Activated naive CD8-positive, alpha-beta T cell (primary cell): Measurements from ENCODE around the gene TGFB2.

ENCODE experiments used
- H3K27ac Mint-ChIP-seq: one replicate; pipeline ENCODE4 v1.8.0; 2021; ENCODE audit warnings: mixed read lengths
- H3K27me3 Mint-ChIP-seq: one replicate; pipeline ENCODE4 v1.8.0; 2021; ENCODE audit warnings: mixed read lengths
- H3K36me3 Mint-ChIP-seq: one replicate; pipeline ENCODE4 v1.8.0; 2021; ENCODE audit warnings: mixed read lengths
- H3K4me1 Mint-ChIP-seq: one replicate; pipeline ENCODE4 v1.8.0; 2021; ENCODE audit warnings: low read depth, mixed read lengths
- H3K4me3 Mint-ChIP-seq: one replicate; pipeline ENCODE4 v1.8.0; 2021; ENCODE audit warnings: mild to moderate bottlenecking, mixed read lengths
- H3K9me3 Mint-ChIP-seq: one replicate; pipeline ENCODE4 v1.8.0; 2021; ENCODE audit warnings: low read depth, mixed read lengths

TGFB2 gene

DNA sequence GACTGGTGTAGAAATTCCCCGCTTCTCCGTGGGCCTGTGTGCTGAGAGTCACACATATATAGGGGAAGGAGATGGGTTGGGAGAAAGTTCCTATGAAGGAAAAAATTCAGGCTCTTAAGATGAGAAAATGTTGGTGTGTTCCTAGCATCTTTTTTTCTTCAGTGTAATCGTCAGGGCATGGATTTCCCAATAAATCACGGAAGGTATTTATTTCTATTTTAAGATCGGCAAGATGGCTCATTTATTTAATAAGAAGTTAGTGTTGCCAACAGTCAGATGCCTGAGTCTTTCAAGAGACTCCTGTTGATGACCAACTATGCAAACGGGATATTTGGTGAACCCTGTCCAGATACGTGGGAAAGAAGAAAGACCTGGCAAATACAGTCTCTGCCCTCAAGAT is 58.2 kb downstream of the TGFB2 start:
- H3K27ac Mint-ChIP-seq: no peak overlapping the region
- H3K36me3 Mint-ChIP-seq: no peaks in the 10 kb centered on the region
- no peaks in the 10 kb centered on the region for H3K9me3 Mint-ChIP-seq
- H3K4me3 Mint-ChIP-seq: no peak overlapping the region
- no peaks in the 10 kb centered on the region for H3K4me1 Mint-ChIP-seq
- no peaks in the 10 kb centered on the region for H3K27me3 Mint-ChIP-seq

DNA sequence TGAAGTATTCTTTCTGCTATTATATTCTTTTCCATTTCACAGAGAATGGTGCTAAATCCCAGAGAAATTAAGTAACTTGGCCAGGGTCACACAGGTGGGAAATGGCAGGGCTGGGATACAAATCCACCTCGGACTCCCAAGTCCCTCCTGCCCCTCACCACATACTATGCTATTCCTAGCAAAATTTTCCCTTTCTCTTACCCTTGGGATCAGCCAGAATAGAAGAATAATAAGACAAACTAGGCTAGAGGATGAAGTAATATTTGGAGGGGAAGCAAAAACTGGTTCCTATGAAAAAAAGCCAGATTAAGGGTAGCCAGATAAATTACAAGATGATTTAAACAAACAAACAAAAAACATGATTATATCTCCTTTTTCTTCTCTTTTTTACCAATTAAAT is 62.5 kb downstream of the TGFB2 start:
- no peaks in the 10 kb centered on the region for H3K27me3 Mint-ChIP-seq
- H3K36me3 Mint-ChIP-seq: no peaks in the 10 kb centered on the region
- no peak overlapping the region for H3K27ac Mint-ChIP-seq
- H3K4me3 Mint-ChIP-seq: no peak overlapping the region
- H3K9me3 Mint-ChIP-seq: no peaks in the 10 kb centered on the region
- no peaks in the 10 kb centered on the region for H3K4me1 Mint-ChIP-seq

DNA sequence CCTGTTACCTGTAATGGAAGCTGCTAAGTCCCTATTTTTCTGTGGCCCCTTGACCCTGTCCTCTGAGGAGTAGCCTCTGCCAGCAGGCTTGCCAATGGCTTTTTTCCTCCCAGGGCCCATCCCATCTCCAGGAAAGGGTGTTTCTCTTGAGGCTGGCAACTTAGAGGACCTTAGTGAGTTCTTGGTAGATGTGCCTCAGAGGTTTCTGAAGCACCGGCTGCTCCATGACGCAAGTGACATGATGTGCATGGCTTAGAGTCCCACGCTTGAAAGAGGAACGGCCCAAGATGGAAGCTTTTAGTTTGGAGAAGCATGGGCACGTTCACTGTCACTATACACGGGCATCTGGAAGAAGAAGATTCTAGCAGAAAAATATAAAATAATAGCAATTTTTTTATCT is 63.0 kb downstream of the TGFB2 start:
- Mint-ChIP-seq H3K9me3 (no peaks in the 10 kb centered on the region), H3K27me3 (no peaks in the 10 kb centered on the region), H3K4me3 (no peak overlapping the region), H3K36me3 (no peaks in the 10 kb centered on the region), H3K27ac (no peak overlapping the region), H3K4me1 (no peaks in the 10 kb centered on the region)

DNA sequence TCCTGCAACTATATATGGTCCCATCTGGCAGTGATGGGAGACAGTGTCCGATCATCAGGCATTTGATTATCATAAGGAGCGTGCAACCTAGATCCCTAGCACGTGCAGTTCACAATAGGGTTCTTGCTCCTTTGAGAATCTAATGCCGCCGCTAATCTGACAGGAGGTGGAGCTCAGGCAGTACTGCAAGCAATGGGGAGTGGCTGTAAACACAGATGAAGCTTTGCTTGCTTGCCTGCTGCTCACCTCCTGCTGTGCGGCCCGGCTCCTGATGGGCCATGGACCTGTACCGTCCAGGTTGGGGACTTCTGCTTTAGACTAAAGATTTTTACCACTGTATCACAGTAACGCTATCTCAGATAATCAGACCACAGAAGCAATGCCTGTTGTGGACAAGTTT is 63.8 kb downstream of the TGFB2 start:
- Mint-ChIP-seq H3K36me3 (no peaks in the 10 kb centered on the region), H3K27me3 (no peaks in the 10 kb centered on the region), H3K27ac (no peak overlapping the region), H3K4me3 (no peak overlapping the region), H3K9me3 (no peaks in the 10 kb centered on the region), H3K4me1 (no peaks in the 10 kb centered on the region)

DNA sequence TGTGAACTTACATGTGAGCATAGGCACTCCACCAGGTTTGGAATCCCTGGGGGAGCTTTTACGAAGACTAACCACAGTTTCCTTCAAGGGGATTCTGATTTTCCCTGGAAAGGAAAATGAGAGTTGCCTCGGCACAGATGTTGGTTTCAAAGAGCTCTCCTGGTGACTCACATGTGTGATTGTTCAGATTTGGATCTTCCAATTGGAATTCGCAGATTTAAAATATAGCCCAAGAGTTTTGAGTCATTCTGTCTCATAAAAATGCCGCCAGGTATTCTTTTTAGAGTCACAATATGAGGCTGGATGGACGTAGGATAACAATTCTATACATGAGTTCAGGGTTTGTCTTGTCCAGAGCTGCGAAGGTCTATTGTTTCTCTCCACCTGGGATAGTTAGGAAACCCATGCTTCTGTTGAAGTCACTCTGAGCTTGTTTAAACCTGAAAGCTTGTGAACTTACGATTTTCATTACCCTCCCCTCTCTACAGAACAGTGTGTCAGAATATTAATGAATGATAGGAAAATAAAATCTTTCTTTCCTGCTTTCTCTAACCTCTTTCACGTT is 64.9 kb downstream of the TGFB2 start:
- H3K4me1 Mint-ChIP-seq: no peaks in the 10 kb centered on the region
- no peaks in the 10 kb centered on the region for H3K36me3 Mint-ChIP-seq
- H3K27ac Mint-ChIP-seq: no peak overlapping the region
- H3K4me3 Mint-ChIP-seq: no peak overlapping the region
- H3K9me3 Mint-ChIP-seq: no peaks in the 10 kb centered on the region
- no peaks in the 10 kb centered on the region for H3K27me3 Mint-ChIP-seq

DNA sequence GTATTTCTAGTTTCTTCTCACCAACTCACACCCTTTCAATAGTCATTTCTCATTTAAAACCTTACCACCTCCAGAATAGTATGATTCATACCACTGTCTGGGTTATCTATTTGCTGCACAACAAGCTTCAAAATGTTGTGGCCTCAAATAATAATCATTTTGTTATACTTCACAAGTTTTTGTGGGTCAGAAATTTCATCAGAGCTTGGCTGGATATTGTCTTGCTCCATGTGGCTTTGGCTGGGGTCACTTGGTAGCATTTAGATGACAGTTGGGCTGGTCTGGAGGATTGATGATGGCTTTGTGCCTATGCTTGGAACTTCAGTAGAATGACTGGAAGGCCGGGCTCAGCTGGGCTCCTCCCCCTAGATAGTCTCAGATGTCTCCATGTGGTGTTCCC is 66.0 kb downstream of the TGFB2 start:
- H3K36me3 Mint-ChIP-seq: no peaks in the 10 kb centered on the region
- H3K4me3 Mint-ChIP-seq: no peak overlapping the region
- H3K9me3 Mint-ChIP-seq: no peaks in the 10 kb centered on the region
- H3K27ac Mint-ChIP-seq: no peak overlapping the region
- H3K4me1 Mint-ChIP-seq: no peaks in the 10 kb centered on the region
- no peaks in the 10 kb centered on the region for H3K27me3 Mint-ChIP-seq

DNA sequence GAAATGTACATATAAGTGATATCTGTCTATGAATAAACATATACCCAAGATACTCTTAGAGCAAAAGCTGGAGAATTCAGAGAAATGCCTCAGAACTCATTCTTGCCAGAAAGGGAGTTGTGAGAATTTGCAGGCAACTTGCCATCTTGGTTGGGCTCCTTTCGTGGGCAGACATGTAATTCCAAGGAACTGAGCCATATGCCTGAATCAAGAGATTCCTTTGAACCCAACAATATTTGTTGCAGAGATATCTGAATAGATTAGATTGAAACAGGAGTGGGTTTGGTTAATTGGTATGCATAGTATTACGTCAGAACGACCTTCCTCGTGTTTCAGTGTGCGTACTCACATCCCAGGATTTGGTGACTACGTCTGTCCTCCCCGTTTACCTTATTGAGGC is 67.0 kb downstream of the TGFB2 start:
- Mint-ChIP-seq H3K4me3 (no peak overlapping the region), H3K9me3 (no peaks in the 10 kb centered on the region), H3K4me1 (no peaks in the 10 kb centered on the region), H3K27me3 (no peaks in the 10 kb centered on the region), H3K36me3 (no peaks in the 10 kb centered on the region), H3K27ac (no peak overlapping the region)

DNA sequence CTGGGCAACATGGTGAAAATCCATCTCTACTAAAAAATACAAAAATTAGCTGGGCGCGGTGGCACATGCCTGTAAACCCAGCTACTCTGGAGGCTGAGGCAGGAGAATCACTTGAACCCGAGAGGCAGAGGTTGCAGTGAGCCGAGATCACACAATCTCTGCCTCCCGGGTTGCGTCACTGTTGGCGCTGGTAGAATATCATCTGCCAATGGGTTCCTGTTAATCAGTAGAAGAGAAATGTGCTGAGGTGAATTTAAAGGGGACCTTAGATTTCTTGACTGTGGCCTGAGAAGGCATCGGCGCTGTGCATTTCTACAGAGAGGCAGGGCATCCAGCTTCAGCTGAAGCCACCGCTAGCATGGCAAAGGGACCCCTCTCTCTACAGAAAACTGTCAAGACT is 68.0 kb downstream of the TGFB2 start:
- no peak overlapping the region for H3K27ac Mint-ChIP-seq
- H3K9me3 Mint-ChIP-seq: no peaks in the 10 kb centered on the region
- no peaks in the 10 kb centered on the region for H3K27me3 Mint-ChIP-seq
- no peaks in the 10 kb centered on the region for H3K36me3 Mint-ChIP-seq
- no peak overlapping the region for H3K4me3 Mint-ChIP-seq
- H3K4me1 Mint-ChIP-seq: no peaks in the 10 kb centered on the region

DNA sequence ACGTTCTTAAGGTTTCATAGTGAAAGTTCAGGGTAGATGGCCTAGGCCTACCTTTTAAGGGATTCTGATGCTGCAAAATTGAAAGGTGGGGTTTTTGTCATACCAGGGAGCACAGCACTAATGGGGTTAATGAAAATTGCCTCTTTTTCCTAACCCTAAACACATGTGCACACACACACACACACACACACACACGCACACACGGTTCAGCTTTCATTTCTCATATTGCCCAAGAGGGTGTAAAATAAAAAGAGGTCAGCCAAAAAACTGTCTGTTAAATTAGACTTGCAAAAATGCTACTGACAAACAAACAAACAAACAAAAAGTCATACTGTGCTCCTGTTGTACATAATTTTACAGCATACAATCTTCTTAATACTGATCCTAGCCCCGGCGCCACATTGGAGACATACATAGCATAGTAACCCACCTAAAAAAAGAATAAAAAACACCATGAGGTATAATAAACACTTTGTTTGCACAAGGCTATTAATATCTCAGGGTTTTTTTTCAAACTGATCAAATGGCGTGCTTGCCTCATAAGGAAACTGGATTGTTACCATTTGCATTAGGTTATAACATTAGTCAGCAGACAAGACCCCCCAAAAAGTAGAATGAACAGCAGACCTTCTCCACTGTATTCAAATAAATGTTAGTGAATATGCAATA is 69.1 kb downstream of the TGFB2 start:
- Mint-ChIP-seq H3K4me1 (no peaks in the 10 kb centered on the region), H3K27me3 (no peaks in the 10 kb centered on the region), H3K36me3 (no peaks in the 10 kb centered on the region), H3K27ac (no peak overlapping the region), H3K9me3 (peaks cover 2% of the 10 kb centered on the region), H3K4me3 (no peak overlapping the region)

DNA sequence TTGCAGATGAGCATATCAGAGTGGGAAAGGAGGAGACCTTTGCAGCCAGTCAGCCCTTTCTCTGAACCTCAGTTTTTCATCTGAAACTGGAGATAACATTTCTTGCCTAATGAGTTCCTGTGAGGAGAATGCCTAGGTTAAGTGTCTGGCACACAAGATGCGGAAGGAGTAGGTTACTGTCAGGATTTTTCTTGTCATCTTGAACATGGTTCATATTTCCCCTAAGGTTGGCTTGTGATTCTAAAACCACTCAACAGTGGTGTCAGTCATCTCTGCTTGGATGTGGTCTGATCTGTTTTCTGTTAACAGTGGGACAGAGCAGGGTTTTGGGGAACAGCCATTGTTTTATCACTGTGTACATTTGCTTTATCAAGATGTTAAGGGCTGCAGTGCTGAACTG is 70.6 kb downstream of the TGFB2 start:
- Mint-ChIP-seq H3K4me3 (no peak overlapping the region), H3K27ac (no peak overlapping the region), H3K4me1 (no peaks in the 10 kb centered on the region), H3K9me3 (peaks cover 4% of the 10 kb centered on the region), H3K36me3 (no peaks in the 10 kb centered on the region), H3K27me3 (no peaks in the 10 kb centered on the region)

DNA sequence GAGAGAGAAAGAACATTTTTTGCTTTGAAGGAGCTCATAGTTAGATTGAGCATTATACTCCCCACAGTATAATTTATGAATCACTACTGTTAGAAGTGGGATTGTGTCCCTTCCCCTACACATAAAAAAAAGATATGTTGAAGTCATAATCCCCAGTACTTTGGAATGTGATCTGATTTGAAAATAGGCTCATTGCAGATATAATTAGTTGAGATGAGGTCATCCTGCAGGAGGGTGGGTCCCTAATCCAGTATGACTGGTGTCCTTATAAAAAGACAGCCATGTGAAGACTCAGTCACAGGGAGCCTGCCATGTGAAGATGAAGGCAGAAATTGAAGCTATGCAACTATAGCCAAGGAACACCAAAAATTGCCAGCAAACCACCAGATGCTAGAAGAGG is 76.4 kb downstream of the TGFB2 start:
- Mint-ChIP-seq H3K36me3 (no peaks in the 10 kb centered on the region), H3K27me3 (no peaks in the 10 kb centered on the region), H3K27ac (no peak overlapping the region), H3K9me3 (peaks cover 4% of the 10 kb centered on the region), H3K4me1 (no peaks in the 10 kb centered on the region), H3K4me3 (no peak overlapping the region)

DNA sequence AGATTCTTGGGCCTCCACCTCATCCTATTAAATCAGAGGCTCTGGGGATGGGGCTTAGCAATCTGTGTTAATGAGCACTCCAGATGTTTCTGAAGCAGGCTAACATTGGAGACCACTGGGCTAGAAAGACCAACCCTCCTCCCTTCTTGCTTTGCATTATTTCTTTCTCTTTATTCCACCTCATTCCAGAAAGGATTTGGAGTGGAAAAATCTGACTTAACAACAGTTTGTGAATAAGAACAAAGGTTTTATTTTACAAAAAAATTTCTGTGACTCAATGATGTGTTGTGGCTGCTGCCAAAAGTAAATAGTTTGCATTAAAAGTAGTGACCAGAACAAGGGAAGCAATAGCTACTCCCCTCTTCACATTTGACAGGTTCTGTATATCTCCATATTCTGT is 79.4 kb downstream of the TGFB2 start:
- H3K27me3 Mint-ChIP-seq: peaks cover 3% of the 10 kb centered on the region
- no peaks in the 10 kb centered on the region for H3K9me3 Mint-ChIP-seq
- H3K4me3 Mint-ChIP-seq: no peak overlapping the region
- no peaks in the 10 kb centered on the region for H3K36me3 Mint-ChIP-seq
- no peak overlapping the region for H3K27ac Mint-ChIP-seq
- no peaks in the 10 kb centered on the region for H3K4me1 Mint-ChIP-seq

DNA sequence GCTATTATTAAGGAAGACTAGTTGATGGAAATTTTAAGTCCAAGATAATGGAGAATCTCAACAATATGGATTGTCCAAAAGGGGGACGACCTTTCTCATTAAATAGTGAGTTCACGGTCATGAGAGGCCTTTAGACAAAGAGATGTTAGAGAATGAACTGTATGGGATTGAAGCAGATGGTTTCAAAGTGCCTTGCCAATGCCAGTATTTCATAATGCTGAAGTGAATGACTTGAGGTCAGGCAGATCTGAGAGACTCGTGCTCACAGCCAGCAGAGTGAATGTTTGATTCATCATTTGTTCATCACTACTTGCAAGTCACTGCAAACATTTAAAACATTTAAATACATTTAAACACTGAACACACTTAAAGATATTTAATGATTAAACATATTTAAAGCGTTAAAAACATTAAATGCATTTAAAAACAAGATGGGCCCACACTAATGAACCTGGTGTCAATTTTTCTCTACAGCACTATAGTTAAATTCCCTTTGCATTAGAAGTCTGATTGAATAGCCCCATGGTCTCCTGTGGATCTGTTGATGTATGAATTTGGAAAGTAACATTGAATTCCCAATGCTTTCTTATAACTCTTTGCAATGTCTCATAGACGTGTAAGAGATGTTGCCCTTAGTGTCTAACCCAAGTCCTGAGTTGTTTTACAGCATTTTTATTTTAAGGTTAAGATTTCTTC is 80.7 kb downstream of the TGFB2 start:
- Mint-ChIP-seq H3K36me3 (no peaks in the 10 kb centered on the region), H3K4me1 (no peaks in the 10 kb centered on the region), H3K9me3 (no peaks in the 10 kb centered on the region), H3K27ac (no peak overlapping the region), H3K27me3 (peaks cover 3% of the 10 kb centered on the region), H3K4me3 (no peak overlapping the region)

DNA sequence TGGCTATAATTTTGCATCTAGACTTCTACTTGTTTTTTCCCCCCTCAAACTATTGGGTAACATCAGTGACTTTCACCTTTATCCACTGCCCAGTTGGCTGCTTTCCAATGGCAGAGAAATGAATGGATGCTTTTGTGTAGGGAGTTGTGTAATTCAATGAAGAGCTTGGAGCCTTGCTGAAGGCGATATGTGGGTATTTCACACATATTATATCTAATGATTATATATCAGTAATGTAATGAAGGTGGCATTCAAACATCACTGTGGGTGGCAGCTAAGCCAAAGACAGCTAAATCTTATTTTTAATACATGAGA is 81.2 kb downstream of the TGFB2 start:
- peaks cover 3% of the 10 kb centered on the region for H3K27me3 Mint-ChIP-seq
- H3K4me1 Mint-ChIP-seq: no peaks in the 10 kb centered on the region
- no peak overlapping the region for H3K27ac Mint-ChIP-seq
- H3K9me3 Mint-ChIP-seq: no peaks in the 10 kb centered on the region
- H3K4me3 Mint-ChIP-seq: no peak overlapping the region
- H3K36me3 Mint-ChIP-seq: no peaks in the 10 kb centered on the region

DNA sequence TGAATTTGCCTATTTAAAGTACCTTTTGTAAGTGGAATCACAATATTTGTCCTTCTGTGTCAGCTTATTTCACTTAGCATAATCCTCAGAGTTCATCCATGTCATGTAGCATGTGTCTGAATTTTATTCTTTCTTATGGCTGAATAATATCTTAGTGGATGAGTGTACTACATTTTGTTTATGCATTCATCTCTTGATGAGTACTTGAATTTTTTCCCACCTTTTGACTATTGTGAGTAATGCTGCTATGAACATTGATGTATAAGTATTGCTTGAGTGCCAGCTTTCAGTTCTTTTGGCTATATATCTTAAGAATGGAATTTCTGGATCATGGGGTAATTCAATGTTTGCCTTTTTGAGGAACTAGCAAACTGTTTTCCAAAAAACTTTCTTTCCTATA is 84.2 kb downstream of the TGFB2 start:
- Mint-ChIP-seq H3K27ac (no peak overlapping the region), H3K4me3 (no peak overlapping the region), H3K36me3 (no peaks in the 10 kb centered on the region), H3K9me3 (no peaks in the 10 kb centered on the region), H3K4me1 (no peaks in the 10 kb centered on the region), H3K27me3 (peaks cover 8% of the 10 kb centered on the region)

DNA sequence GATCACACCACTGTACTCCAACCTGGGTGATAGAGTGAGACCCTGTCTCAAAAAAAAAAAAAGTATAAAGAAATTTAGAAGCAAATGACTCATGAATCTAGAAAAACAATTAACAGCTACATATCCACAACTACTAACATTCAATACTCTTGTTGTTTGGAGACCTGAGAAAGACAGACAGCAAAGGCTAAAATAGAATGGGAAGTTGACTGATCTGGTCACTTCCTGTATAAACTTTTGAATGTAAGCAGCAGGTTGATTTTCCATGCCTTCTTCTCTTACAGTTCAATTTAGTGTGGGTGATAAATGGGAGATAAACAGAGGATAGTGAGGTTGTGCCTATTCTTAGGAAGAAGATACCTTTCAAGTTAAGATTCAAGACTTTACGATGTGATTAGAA is 85.2 kb downstream of the TGFB2 start:
- H3K27ac Mint-ChIP-seq: no peak overlapping the region
- H3K27me3 Mint-ChIP-seq: peaks cover 9% of the 10 kb centered on the region
- no peaks in the 10 kb centered on the region for H3K36me3 Mint-ChIP-seq
- no peak overlapping the region for H3K4me3 Mint-ChIP-seq
- H3K4me1 Mint-ChIP-seq: no peaks in the 10 kb centered on the region
- H3K9me3 Mint-ChIP-seq: no peaks in the 10 kb centered on the region
